HEK293 (cell line): ENCODE measurements around the gene TTC12.
A peak's percentile ranks its signal among the peaks of the same experiment; 100 is the strongest.

Experiments used
- BCL6B ChIP-seq: fragments of 450-650 bp; formaldehyde crosslinking; IDR thresholded peaks from 2 replicates; pipeline ENCODE4 v1.5.1; 2017; ENCODE audit warnings: missing biosample characterization, missing genetic modification characterization
- HOXD13 ChIP-seq: sonication (generic); formaldehyde crosslinking; IDR thresholded peaks from 2 replicates; pipeline ENCODE4 v1.8.0; 2022; ENCODE audit warnings: missing genetic modification reagents, borderline replicate concordance
- KLF10 ChIP-seq: fragments of 450-650 bp; IDR thresholded peaks from 2 replicates; pipeline ENCODE4 v1.5.1; 2018; ENCODE audit warnings: missing biosample characterization, mild to moderate bottlenecking, missing genetic modification characterization
- MEIS1 ChIP-seq: sonication (generic); formaldehyde crosslinking; IDR thresholded peaks from 2 replicates; pipeline ENCODE4 v1.8.1; 2022; ENCODE audit warnings: missing genetic modification reagents, mild to moderate bottlenecking, borderline replicate concordance
- OSR2 ChIP-seq: fragments of 450-650 bp; formaldehyde crosslinking; IDR thresholded peaks from 2 replicates; pipeline ENCODE4 v1.5.1; 2016; ENCODE audit warnings: missing biosample characterization, missing genetic modification characterization
- OVOL3 ChIP-seq: fragments of 450-650 bp; formaldehyde crosslinking; IDR thresholded peaks from 2 replicates; pipeline ENCODE4 v1.5.1; 2016; ENCODE audit warnings: missing biosample characterization, missing genetic modification characterization
- PRDM10 ChIP-seq: fragments of 450-650 bp; formaldehyde crosslinking; IDR thresholded peaks from 2 replicates; pipeline ENCODE4 v1.5.1; 2016; ENCODE audit warnings: missing biosample characterization, missing genetic modification characterization
- SALL2 ChIP-seq: fragments of 450-650 bp; formaldehyde crosslinking; IDR thresholded peaks from 2 replicates; pipeline ENCODE4 v1.5.0; 2017; ENCODE audit warnings: missing biosample characterization, mild to moderate bottlenecking, missing genetic modification characterization, borderline replicate concordance
- ZBTB10 ChIP-seq: fragments of 450-650 bp; formaldehyde crosslinking; IDR thresholded peaks from 2 replicates; pipeline ENCODE4 v1.5.1; 2016; ENCODE audit warnings: missing biosample characterization, missing genetic modification characterization
- ZBTB7A ChIP-seq: fragments of 450-650 bp; formaldehyde crosslinking; IDR thresholded peaks from 2 replicates; pipeline ENCODE4 v1.5.1; 2016; ENCODE audit warnings: low read depth, missing biosample characterization, missing genetic modification characterization
- ZFHX2 ChIP-seq: fragments of 450-650 bp; formaldehyde crosslinking; conservative IDR thresholded peaks from 2 replicates; pipeline ENCODE4 v1.5.1; 2016; ENCODE audit warnings: missing biosample characterization, missing genetic modification characterization
- ZFP37 ChIP-seq: fragments of 450-650 bp; formaldehyde crosslinking; IDR thresholded peaks from 2 replicates; pipeline ENCODE4 v1.5.1; 2016; ENCODE audit warnings: missing biosample characterization, missing genetic modification characterization
- ZFP41 ChIP-seq: fragments of 450-650 bp; formaldehyde crosslinking; IDR thresholded peaks from 2 replicates; pipeline ENCODE4 v1.5.1; 2016; ENCODE audit warnings: missing biosample characterization, missing genetic modification characterization, borderline replicate concordance
- ZNF132 ChIP-seq: fragments of 450-650 bp; formaldehyde crosslinking; IDR thresholded peaks from 2 replicates; pipeline ENCODE4 v1.5.1; 2017; ENCODE audit warnings: missing biosample characterization, missing genetic modification characterization, borderline replicate concordance
- ZNF174 ChIP-seq: fragments of 450-650 bp; formaldehyde crosslinking; IDR thresholded peaks from 2 replicates; pipeline ENCODE4 v1.5.0; 2017; ENCODE audit warnings: missing biosample characterization, mild to moderate bottlenecking, missing genetic modification characterization
- ZNF26 ChIP-seq: fragments of 450-650 bp; formaldehyde crosslinking; IDR thresholded peaks from 2 replicates; pipeline ENCODE4 v1.5.1; 2016; ENCODE audit warnings: missing biosample characterization, missing genetic modification characterization
- ZNF302 ChIP-seq: fragments of 450-650 bp; formaldehyde crosslinking; IDR thresholded peaks from 2 replicates; pipeline ENCODE4 v1.5.1; 2016; ENCODE audit warnings: missing biosample characterization, missing genetic modification characterization, low read depth
- ZNF335 ChIP-seq: fragments of 450-650 bp; formaldehyde crosslinking; conservative IDR thresholded peaks from 2 replicates; pipeline ENCODE4 v1.5.1; 2016; ENCODE audit warnings: missing biosample characterization, missing genetic modification characterization
- ZNF341 ChIP-seq: fragments of 450-650 bp; formaldehyde crosslinking; IDR thresholded peaks from 2 replicates; pipeline ENCODE4; 2016; ENCODE audit warnings: low read depth, missing biosample characterization, missing genetic modification characterization
- ZNF362 ChIP-seq: fragments of 450-650 bp; formaldehyde crosslinking; IDR thresholded peaks from 2 replicates; pipeline ENCODE4 v1.5.1; 2016; ENCODE audit warnings: missing biosample characterization, missing genetic modification characterization
- ZNF510 ChIP-seq: fragments of 450-650 bp; formaldehyde crosslinking; IDR thresholded peaks from 2 replicates; pipeline ENCODE4 v1.5.1; 2018; ENCODE audit warnings: mild to moderate bottlenecking, missing genetic modification characterization, missing biosample characterization; ENCODE audit not compliant: insufficient replicate concordance
- ZNF530 ChIP-seq: fragments of 450-650 bp; formaldehyde crosslinking; IDR thresholded peaks from 2 replicates; pipeline ENCODE4 v1.5.1; 2016; ENCODE audit warnings: low read depth, missing biosample characterization, missing genetic modification characterization
- ZNF768 ChIP-seq: fragments of 450-650 bp; formaldehyde crosslinking; IDR thresholded peaks from 2 replicates; pipeline ENCODE4 v1.5.1; 2018; ENCODE audit warnings: missing biosample characterization, mild to moderate bottlenecking, missing genetic modification characterization
- ZNF785 ChIP-seq: fragments of 450-650 bp; formaldehyde crosslinking; IDR thresholded peaks from 2 replicates; pipeline ENCODE4 v1.5.1; 2016; ENCODE audit warnings: missing biosample characterization, missing genetic modification characterization
- ZSCAN18 ChIP-seq: fragments of 450-650 bp; formaldehyde crosslinking; IDR thresholded peaks from 2 replicates; pipeline ENCODE4 v1.5.1; 2016; ENCODE audit warnings: missing biosample characterization, missing genetic modification characterization
- ZXDB ChIP-seq: fragments of 450-650 bp; formaldehyde crosslinking; IDR thresholded peaks from 2 replicates; pipeline ENCODE4 v1.5.1; 2016; ENCODE audit warnings: missing biosample characterization, missing genetic modification characterization

TTC12 gene

GRCh38 chr11:113314389-113315301, at the start of gene TTC12 (continued):
- TF ChIP-seq ZBTB10 (tag by site-specific recombination) (peak; percentile 59), ZNF768 (tag by site-specific recombination) (no peak), ZFHX2 (tag by site-specific recombination) (no peak; the same call in 1 of the 2 replicates), SALL2 (tag by site-specific recombination) (no peak), OVOL3 (tag by site-specific recombination) (no peak), ZNF132 (no peak), ZNF302 (tag by site-specific recombination) (no peak), BCL6B (tag by site-specific recombination) (no peak), ZXDB (tag by site-specific recombination) (peak; percentile 75), OSR2 (tag by site-specific recombination) (no peak), ZNF26 (tag by site-specific recombination) (no peak), ZNF785 (peak; percentile 58; the same call in 1 of the 2 replicates), ZBTB7A (tag by site-specific recombination) (0 out of 2 replicates have a peak, but pooled peaks have one; percentile 12), MEIS1 (no peak), ZSCAN18 (tag by site-specific recombination) (no peak), ZFP37 (no peak), ZNF530 (tag by site-specific recombination) (no peak), KLF10 (tag by site-specific recombination) (peak; percentile 61; the same call in 1 of the 2 replicates), ZNF341 (no peak), PRDM10 (tag by site-specific recombination) (peak; percentile 9; the same call in 1 of the 2 replicates), ZFP41 (tag by site-specific recombination) (no peak), ZNF174 (no peak), ZNF510 (tag by site-specific recombination) (no peak), ZNF335 (tag by site-specific recombination) (peak; percentile 96), ZNF362 (no peak), HOXD13 (CRISPR knock-in tag) (no peak)
